NB4 (cell line): ENCODE data around the gene ACKR1.

Source experiments
- DNase-seq: peaks from one replicate; pipeline ENCODE4 v3.0.0; 2010; ENCODE audit warnings: low read depth
- H3K4me3 ChIP-seq: one replicate; pipeline ENCODE4 v1.5.1; 2011; ENCODE audit warnings: mild to moderate bottlenecking, low read depth, low read length, moderate library complexity
- MYC ChIP-seq: IDR thresholded peaks from 2 replicates; pipeline ENCODE4 v1.6.1; 2011; ENCODE audit warnings: low read depth, low read length
- POLR2A ChIP-seq: IDR thresholded peaks from 2 replicates; pipeline ENCODE4 v1.6.1; 2011; ENCODE audit warnings: mild to moderate bottlenecking; ENCODE audit not compliant: insufficient read length; ENCODE audit errors: extremely low read depth
- TF ChIP-seq, protein P1 (sequence below): IDR thresholded peaks from one replicate; pipeline ENCODE4 v1.5.1; 2012; ENCODE audit warnings: low read depth, low read length
- TF ChIP-seq, protein P2 (sequence below): IDR thresholded peaks from 2 replicates; pipeline ENCODE4 v1.6.1; 2011; ENCODE audit warnings: low read depth, low read length

The ACKR1 gene

GRCh38 chr1:159203610-159204009 lies 1.1 kb upstream of the ACKR1 start:
- H3K4me3 ChIP-seq = no peak overlapping the region
- TF ChIP-seq, protein P1, sequence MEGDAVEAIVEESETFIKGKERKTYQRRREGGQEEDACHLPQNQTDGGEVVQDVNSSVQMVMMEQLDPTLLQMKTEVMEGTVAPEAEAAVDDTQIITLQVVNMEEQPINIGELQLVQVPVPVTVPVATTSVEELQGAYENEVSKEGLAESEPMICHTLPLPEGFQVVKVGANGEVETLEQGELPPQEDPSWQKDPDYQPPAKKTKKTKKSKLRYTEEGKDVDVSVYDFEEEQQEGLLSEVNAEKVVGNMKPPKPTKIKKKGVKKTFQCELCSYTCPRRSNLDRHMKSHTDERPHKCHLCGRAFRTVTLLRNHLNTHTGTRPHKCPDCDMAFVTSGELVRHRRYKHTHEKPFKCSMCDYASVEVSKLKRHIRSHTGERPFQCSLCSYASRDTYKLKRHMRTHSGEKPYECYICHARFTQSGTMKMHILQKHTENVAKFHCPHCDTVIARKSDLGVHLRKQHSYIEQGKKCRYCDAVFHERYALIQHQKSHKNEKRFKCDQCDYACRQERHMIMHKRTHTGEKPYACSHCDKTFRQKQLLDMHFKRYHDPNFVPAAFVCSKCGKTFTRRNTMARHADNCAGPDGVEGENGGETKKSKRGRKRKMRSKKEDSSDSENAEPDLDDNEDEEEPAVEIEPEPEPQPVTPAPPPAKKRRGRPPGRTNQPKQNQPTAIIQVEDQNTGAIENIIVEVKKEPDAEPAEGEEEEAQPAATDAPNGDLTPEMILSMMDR = no peak
- TF ChIP-seq POLR2A (no peak), MYC (no peak)
- TF ChIP-seq, protein P2, sequence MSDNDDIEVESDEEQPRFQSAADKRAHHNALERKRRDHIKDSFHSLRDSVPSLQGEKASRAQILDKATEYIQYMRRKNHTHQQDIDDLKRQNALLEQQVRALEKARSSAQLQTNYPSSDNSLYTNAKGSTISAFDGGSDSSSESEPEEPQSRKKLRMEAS = no peak
- no peak for DNase-seq

GRCh38 chr1:159205225-159205624 lies 550 bp downstream of the ACKR1 start:
- no peak overlapping the region for H3K4me3 ChIP-seq
- no peak for TF ChIP-seq MYC
- TF ChIP-seq, protein P1 = no peak
- no peak for DNase-seq

DNA sequence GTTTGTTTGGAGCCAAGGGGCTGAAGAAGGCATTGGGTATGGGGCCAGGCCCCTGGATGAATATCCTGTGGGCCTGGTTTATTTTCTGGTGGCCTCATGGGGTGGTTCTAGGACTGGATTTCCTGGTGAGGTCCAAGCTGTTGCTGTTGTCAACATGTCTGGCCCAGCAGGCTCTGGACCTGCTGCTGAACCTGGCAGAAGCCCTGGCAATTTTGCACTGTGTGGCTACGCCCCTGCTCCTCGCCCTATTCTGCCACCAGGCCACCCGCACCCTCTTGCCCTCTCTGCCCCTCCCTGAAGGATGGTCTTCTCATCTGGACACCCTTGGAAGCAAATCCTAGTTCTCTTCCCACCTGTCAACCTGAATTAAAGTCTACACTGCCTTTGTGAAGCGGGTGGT lies 1.4 kb downstream of the ACKR1 start:
- H3K4me3 ChIP-seq = no peak overlapping the region
- no peak for DNase-seq
- TF ChIP-seq, protein P1 = no peak
- TF ChIP-seq POLR2A = no peak
- TF ChIP-seq, protein P2 = no peak
- no peak for TF ChIP-seq MYC

- H3K4me3 ChIP-seq = no peak overlapping the region
- no peak for DNase-seq
- TF ChIP-seq, protein P2 = no peak
- TF ChIP-seq MYC (no peak), POLR2A (no peak)
- TF ChIP-seq, protein P1 = no peak
Measured at GRCh38 chr1:159207080-159207479, 2.4 kb downstream of the ACKR1 start.

DNA sequence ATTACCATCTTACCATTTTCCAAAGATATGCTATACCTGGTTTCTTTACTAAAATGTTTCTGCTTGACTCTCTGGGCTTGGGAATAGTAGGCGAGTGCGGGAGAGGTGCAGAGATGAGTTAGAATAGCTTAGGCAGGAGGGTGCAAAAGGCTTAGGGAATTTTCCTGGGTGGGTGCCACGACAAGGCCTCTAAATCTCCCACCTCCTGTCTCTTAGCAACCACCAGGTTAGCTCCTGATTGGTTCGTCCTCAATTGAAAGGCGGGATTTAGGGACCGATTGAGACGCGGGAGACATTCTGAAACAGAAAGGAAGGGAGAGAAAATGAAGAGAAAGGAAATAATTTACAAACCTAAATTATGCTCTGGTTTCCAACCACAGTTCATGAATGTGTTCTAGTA lies 3.1 kb downstream of the ACKR1 start:
- TF ChIP-seq, protein P1 = no peak
- TF ChIP-seq, protein P2 = no peak
- no peak overlapping the region for H3K4me3 ChIP-seq
- DNase-seq = no peak

GRCh38 chr1:159208175-159208825 lies 3.6 kb downstream of the ACKR1 start:
- H3K4me3 ChIP-seq = no peak overlapping the region
- TF ChIP-seq MYC = no peak
- no peak for TF ChIP-seq POLR2A
- TF ChIP-seq, protein P1 = no peak
- TF ChIP-seq, protein P2 = no peak
- no peak for DNase-seq
